Activated CD4-positive, alpha-beta memory T cell treated with anti-CD3 and anti-CD28 coated beads for 36 hours (primary cell): ENCODE measurements around the gene LPP. TPM values are rescaled to one million over a fixed set of nuclear protein-coding genes. Genes with fewer than 3 reads are reported as not detected.

Experiments
- CTCF ChIA-PET: fragments of 350-600 bp; sonication (Branson Sonifier 250); formaldehyde crosslinking; loops from one replicate; lab custom pipeline; 2021; ENCODE audit warnings: antibody characterized with exemption, inconsistent platforms; lab: Charles Lee
- POLR2A ChIA-PET: fragments of 350-600 bp; sonication (Branson Sonifier 250); formaldehyde crosslinking; loops from one replicate; lab custom pipeline; 2021; ENCODE audit warnings: antibody characterized with exemption; lab: Charles Lee
- DNase-seq: peaks from one replicate; pipeline ENCODE4 v3.0.0-alpha.2; 2020
- H3K27ac Mint-ChIP-seq: one replicate; pipeline ENCODE4 v1.8.0; 2021; ENCODE audit warnings: mixed read lengths
- H3K27me3 Mint-ChIP-seq: one replicate; pipeline ENCODE4 v1.8.0; 2021; ENCODE audit warnings: mixed read lengths
- H3K36me3 Mint-ChIP-seq: one replicate; pipeline ENCODE4 v1.8.0; 2021; ENCODE audit warnings: mixed read lengths
- H3K4me1 Mint-ChIP-seq: one replicate; pipeline ENCODE4 v1.8.0; 2021; ENCODE audit warnings: low read depth, mixed read lengths
- H3K4me3 Mint-ChIP-seq: one replicate; pipeline ENCODE4 v1.8.0; 2021; ENCODE audit warnings: mild to moderate bottlenecking, mixed read lengths
- H3K9me3 Mint-ChIP-seq: one replicate; pipeline ENCODE4 v1.8.0; 2021; ENCODE audit warnings: mixed read lengths
- intact Hi-C: fragments of 100-400 bp; cut with micrococcal nuclease; formaldehyde crosslinking; loops from one replicate; pipeline ENCODE4 v1.15.1; 2023
- total RNA-seq, 2 experiments: library from RNA; stranded (reverse); gene quantifications; one replicate each; pipeline ENCODE4 v1.2.3, GENCODE V29; 2021

The LPP gene
- total RNA-seq, 2 experiments from 2014 or later: 41.0 to 43.6 TPM

GRCh38 chr3:188185717-188186251 is 31.8 kb downstream of the LPP start:
- H3K9me3 Mint-ChIP-seq: no peaks in the 10 kb centered on the region
- peaks cover 5% of the 10 kb centered on the region for H3K36me3 Mint-ChIP-seq
- ChIA-PET POLR2A (interaction anchor here (0.9 kb wide), 1 partner anchor 8 kb away, joined by 3 read pairs; no protein-coding TSS in a partner anchor), CTCF (interaction anchor here (1.2 kb wide), 1 partner anchor 447 kb away, joined by 5 read pairs; no protein-coding TSS in a partner anchor)
- H3K4me3 Mint-ChIP-seq: no peak overlapping the region
- H3K27ac Mint-ChIP-seq: no peak overlapping the region
- no peaks in the 10 kb centered on the region for H3K27me3 Mint-ChIP-seq
- no peak for DNase-seq
- intact Hi-C loops: no loop called here
- H3K4me1 Mint-ChIP-seq: peaks cover 44% of the 10 kb centered on the region

GRCh38 chr3:188187053-188187452 is 33.1 kb downstream of the LPP start:
- H3K9me3 Mint-ChIP-seq: no peaks in the 10 kb centered on the region
- no peak overlapping the region for H3K4me3 Mint-ChIP-seq
- POLR2A ChIA-PET: no interaction called here
- peaks cover 10% of the 10 kb centered on the region for H3K36me3 Mint-ChIP-seq
- CTCF ChIA-PET: interaction anchor here (0.6 to 1.2 kb wide), 3 partner anchors 442 to 449 kb away, joined by 3 to 5 read pairs (median 4); partner anchors contain the start of gene BCL6
- intact Hi-C loops: no loop called here
- no peaks in the 10 kb centered on the region for H3K27me3 Mint-ChIP-seq
- no peak overlapping the region for H3K27ac Mint-ChIP-seq
- DNase-seq: no peak
- H3K4me1 Mint-ChIP-seq: peaks cover 44% of the 10 kb centered on the region

GRCh38 chr3:188188911-188189310 is 35.0 kb downstream of the LPP start:
- Mint-ChIP-seq H3K4me1 (peaks cover 46% of the 10 kb centered on the region), H3K27ac (no peak overlapping the region), H3K27me3 (no peaks in the 10 kb centered on the region), H3K36me3 (peaks cover 16% of the 10 kb centered on the region), H3K4me3 (no peak overlapping the region), H3K9me3 (no peaks in the 10 kb centered on the region)
- intact Hi-C loops: loop anchor here (2.0 kb wide), 1 partner anchor 24 kb away; no protein-coding TSS in a partner anchor
- DNase-seq: no peak
- ChIA-PET CTCF (interaction anchor here (1.0 kb wide), 1 partner anchor 444 kb away, joined by 3 read pairs; the partner anchor contains the start of gene BCL6), POLR2A (no interaction called here)

GRCh38 chr3:188191460-188191859 is 37.5 kb downstream of the LPP start:
- H3K4me3 Mint-ChIP-seq: no peak overlapping the region
- CTCF ChIA-PET: interaction anchor here (0.6 to 1.2 kb wide), 2 partner anchors 358 to 450 kb away, joined by 3 read pairs; no protein-coding TSS in a partner anchor

GRCh38 chr3:188192034-188192433 is 38.1 kb downstream of the LPP start:
- Mint-ChIP-seq H3K9me3 (no peaks in the 10 kb centered on the region), H3K27ac (no peak overlapping the region), H3K36me3 (peaks cover 18% of the 10 kb centered on the region), H3K4me3 (no peak overlapping the region), H3K27me3 (no peaks in the 10 kb centered on the region), H3K4me1 (peaks cover 47% of the 10 kb centered on the region)
- DNase-seq: no peak
- POLR2A ChIA-PET: no interaction called here
- intact Hi-C loops: no loop called here
- CTCF ChIA-PET: no interaction called here

More at GRCh38 chr3:188191460-188191859, 37.5 kb downstream of the LPP start:
- no peak for DNase-seq
- Mint-ChIP-seq H3K27me3 (no peaks in the 10 kb centered on the region), H3K36me3 (peaks cover 16% of the 10 kb centered on the region), H3K9me3 (no peaks in the 10 kb centered on the region), H3K27ac (no peak overlapping the region), H3K4me1 (peaks cover 46% of the 10 kb centered on the region)
- POLR2A ChIA-PET: no interaction called here
- intact Hi-C loops: loop anchor here (2.0 kb wide), 1 partner anchor 21 kb away; no protein-coding TSS in a partner anchor

GRCh38 chr3:188194332-188194731 is 40.4 kb downstream of the LPP start:
- intact Hi-C loops: no loop called here
- Mint-ChIP-seq H3K4me1 (peaks cover 41% of the 10 kb centered on the region), H3K27ac (no peak overlapping the region), H3K27me3 (no peaks in the 10 kb centered on the region), H3K36me3 (peaks cover 16% of the 10 kb centered on the region), H3K4me3 (no peak overlapping the region), H3K9me3 (no peaks in the 10 kb centered on the region)
- CTCF ChIA-PET: interaction anchor here (0.7 kb wide), 1 partner anchor 85 kb away, joined by 3 read pairs; no protein-coding TSS in a partner anchor
- no peak for DNase-seq
- POLR2A ChIA-PET: no interaction called here

- H3K9me3 Mint-ChIP-seq: no peaks in the 10 kb centered on the region
- intact Hi-C loops: no loop called here
- peaks cover 27% of the 10 kb centered on the region for H3K4me1 Mint-ChIP-seq
- peaks cover 14% of the 10 kb centered on the region for H3K36me3 Mint-ChIP-seq
- no peak overlapping the region for H3K4me3 Mint-ChIP-seq
- H3K27ac Mint-ChIP-seq: no peak overlapping the region
- ChIA-PET CTCF (no interaction called here), POLR2A (no interaction called here)
- H3K27me3 Mint-ChIP-seq: no peaks in the 10 kb centered on the region
- DNase-seq: no peak
Measured at GRCh38 chr3:188196232-188196990, 42.5 kb downstream of the LPP start.

GRCh38 chr3:188197388-188197847 is 43.5 kb downstream of the LPP start:
- H3K27me3 Mint-ChIP-seq: no peaks in the 10 kb centered on the region
- H3K4me1 Mint-ChIP-seq: peaks cover 27% of the 10 kb centered on the region
- intact Hi-C loops: no loop called here

GRCh38 chr3:188198001-188198400 is 44.0 kb downstream of the LPP start:
- Mint-ChIP-seq H3K4me1 (peaks cover 31% of the 10 kb centered on the region), H3K27ac (no peak overlapping the region), H3K36me3 (peaks cover 5% of the 10 kb centered on the region), H3K9me3 (no peaks in the 10 kb centered on the region), H3K27me3 (no peaks in the 10 kb centered on the region), H3K4me3 (no peak overlapping the region)
- ChIA-PET CTCF (interaction anchor here (0.8 kb wide), 1 partner anchor 757 kb away, joined by 4 read pairs; no protein-coding TSS in a partner anchor), POLR2A (no interaction called here)
- DNase-seq: no peak
- intact Hi-C loops: no loop called here

More at GRCh38 chr3:188197388-188197847, 43.5 kb downstream of the LPP start:
- H3K27ac Mint-ChIP-seq: no peak overlapping the region
- H3K4me3 Mint-ChIP-seq: no peak overlapping the region
- H3K9me3 Mint-ChIP-seq: no peaks in the 10 kb centered on the region
- CTCF ChIA-PET: interaction anchor here (0.8 kb wide), 1 partner anchor 758 kb away, joined by 4 read pairs; no protein-coding TSS in a partner anchor
- peaks cover 10% of the 10 kb centered on the region for H3K36me3 Mint-ChIP-seq
- POLR2A ChIA-PET: no interaction called here
- DNase-seq: no peak

GRCh38 chr3:188198760-188199327 is 44.9 kb downstream of the LPP start:
- no peak overlapping the region for H3K27ac Mint-ChIP-seq
- peaks cover 5% of the 10 kb centered on the region for H3K36me3 Mint-ChIP-seq
- no peaks in the 10 kb centered on the region for H3K27me3 Mint-ChIP-seq
- no peaks in the 10 kb centered on the region for H3K9me3 Mint-ChIP-seq
- DNase-seq: no peak
- no peak overlapping the region for H3K4me3 Mint-ChIP-seq
- ChIA-PET POLR2A (no interaction called here), CTCF (no interaction called here)
- intact Hi-C loops: no loop called here
- H3K4me1 Mint-ChIP-seq: peaks cover 30% of the 10 kb centered on the region

GRCh38 chr3:188199386-188199785 is 45.4 kb downstream of the LPP start:
- intact Hi-C loops: no loop called here
- H3K9me3 Mint-ChIP-seq: no peaks in the 10 kb centered on the region
- H3K27ac Mint-ChIP-seq: no peak overlapping the region
- H3K4me1 Mint-ChIP-seq: peaks cover 25% of the 10 kb centered on the region
- DNase-seq: no peak
- H3K4me3 Mint-ChIP-seq: no peak overlapping the region
- ChIA-PET CTCF (no interaction called here), POLR2A (no interaction called here)
- H3K36me3 Mint-ChIP-seq: peaks cover 5% of the 10 kb centered on the region
- no peaks in the 10 kb centered on the region for H3K27me3 Mint-ChIP-seq

- POLR2A ChIA-PET: no interaction called here
Measured at GRCh38 chr3:188200481-188200880, 46.5 kb downstream of the LPP start.

More at GRCh38 chr3:188200481-188200880, 46.5 kb downstream of the LPP start:
- DNase-seq: no peak
- intact Hi-C loops: no loop called here
- CTCF ChIA-PET: interaction anchor here (0.6 kb wide), 1 partner anchor 840 kb away, joined by 4 read pairs; no protein-coding TSS in a partner anchor
- peaks cover 5% of the 10 kb centered on the region for H3K36me3 Mint-ChIP-seq
- no peak overlapping the region for H3K27ac Mint-ChIP-seq
- peaks cover 24% of the 10 kb centered on the region for H3K4me1 Mint-ChIP-seq
- H3K9me3 Mint-ChIP-seq: no peaks in the 10 kb centered on the region
- no peak overlapping the region for H3K4me3 Mint-ChIP-seq
- no peaks in the 10 kb centered on the region for H3K27me3 Mint-ChIP-seq
